GM12878 (cell line): Measurements from ENCODE around the gene DPY19L3.

Experiments
- ATF7 ChIP-seq: fragments of 450-650 bp; IDR thresholded peaks from 2 replicates; pipeline ENCODE4 v1.6.1; 2016; ENCODE audit warnings: low read depth, mild to moderate bottlenecking
- BHLHE40 ChIP-seq, 2 experiments: fragments of 450-650 bp in 1 of 2; IDR thresholded peaks; 2 replicates each; pipeline ENCODE4 v1.6.1; 2011 to 2017; ENCODE audit warnings: low read depth in 2 of 2, borderline replicate concordance in 1 of 2, improper control_type of control experiment in 1 of 2, low read length in 1 of 2, mild to moderate bottlenecking in 1 of 2
- CTCF ChIP-seq, 3 experiments: IDR thresholded peaks in 2 of 3; conservative IDR thresholded peaks in 1 of 3; 2 replicates each; pipeline ENCODE4 v1.5.1; 2011; ENCODE audit warnings: low read depth in 3 of 3, low read length in 3 of 3, mild to moderate bottlenecking in 3 of 3, control low read depth in 2 of 3, moderate library complexity in 2 of 3, inconsistent platforms in 1 of 3, mixed read lengths in 1 of 3; ENCODE audit not compliant: control insufficient read depth in 2 of 3, insufficient read depth in 1 of 3; ENCODE audit errors: extremely low read depth in 1 of 3
- ETV6 ChIP-seq, 2 experiments: fragments of 450-650 bp in 1 of 2; IDR thresholded peaks in 1 of 2; conservative IDR thresholded peaks in 1 of 2; 2 replicates each; pipeline ENCODE4 v1.6.1; 2014; ENCODE audit warnings: antibody characterized with exemption in 1 of 2, borderline replicate concordance in 1 of 2, low read depth in 1 of 2, mild to moderate bottlenecking in 1 of 2, moderate library complexity in 1 of 2
- EZH2 ChIP-seq: IDR thresholded peaks from 2 replicates; pipeline ENCODE4 v1.6.1; 2012; ENCODE audit warnings: low read depth, mild to moderate bottlenecking, control low read depth, inconsistent platforms, low read length, borderline replicate concordance; ENCODE audit not compliant: control insufficient read depth
- HDAC6 ChIP-seq: fragments of 200-600 bp; sonication (generic); IDR thresholded peaks from one replicate; pipeline ENCODE4 v1.8.0; 2017; ENCODE audit warnings: antibody characterized with exemption; ENCODE audit not compliant: unreplicated experiment
- KDM1A ChIP-seq: fragments of 200-600 bp; sonication (generic); IDR thresholded peaks from 2 replicates; pipeline ENCODE4 v1.6.1; 2016; ENCODE audit warnings: borderline replicate concordance
- PML ChIP-seq: IDR thresholded peaks from 2 replicates; pipeline ENCODE4 v1.6.1; 2012; ENCODE audit warnings: low read length, inconsistent platforms
- POLR2A ChIP-seq: IDR thresholded peaks from 2 replicates; pipeline ENCODE4 v1.6.1; 2011; ENCODE audit warnings: low read depth, mild to moderate bottlenecking, low read length
- TCF7 ChIP-seq: IDR thresholded peaks from 2 replicates; pipeline ENCODE4 v1.6.1; 2014; ENCODE audit warnings: antibody characterized with exemption, borderline replicate concordance
- ZBTB40 ChIP-seq: fragments of 450-650 bp; IDR thresholded peaks from 2 replicates; pipeline ENCODE4 v1.6.1; 2016; ENCODE audit warnings: mild to moderate bottlenecking, moderate library complexity, borderline replicate concordance
- ZZZ3 ChIP-seq: IDR thresholded peaks from 2 replicates; pipeline ENCODE4 v1.6.1; 2011; ENCODE audit warnings: low read depth; ENCODE audit not compliant: control insufficient read depth, insufficient read length

GRCh38 chr19:32457571-32458158 lies 52.1 kb downstream of the DPY19L3 start:
- TF ChIP-seq ZZZ3 (no peak), ZBTB40 (no peak), BHLHE40 (IDR thresholded peaks at IDR 0.05; ENCODE audit: borderline replicate concordance in 1 of 2, low read depth in 2 of 2, low read length in 1 of 2) (no peak), TCF7 (no peak), EZH2 (no peak), CTCF (IDR thresholded peaks at IDR 0.05 in 2 of 3, conservative IDR thresholded peaks at IDR 0.05 in 1 of 3; ENCODE audit: control insufficient read depth in 2 of 3, extremely low read depth in 1 of 3, insufficient read depth in 1 of 3, low read depth in 3 of 3, low read length in 3 of 3) (no peak), ETV6 (conservative IDR thresholded peaks at IDR 0.05 in 1 of 2, IDR thresholded peaks at IDR 0.05 in 1 of 2; ENCODE audit: borderline replicate concordance in 1 of 2, low read depth in 1 of 2) (no peak), KDM1A (no peak), PML (no peak), POLR2A (no peak), HDAC6 (no peak), ATF7 (no peak)
